KOPT-K1 (cell line): ENCODE results near the gene TMX4.
A peak's percentile ranks its signal among the peaks of the same experiment; 100 is the strongest.

Experiments used
- H3K27ac ChIP-seq: fragments of 200-600 bp; sonication (generic); 2 replicates; pipeline ENCODE4 v1.5.1; 2016; ENCODE audit warnings: antibody characterized with exemption, mild to moderate bottlenecking, low read depth, low read length; ENCODE audit not compliant: poor library complexity, severe bottlenecking
- H3K36me3 ChIP-seq: fragments of 200-600 bp; sonication (generic); 2 replicates; pipeline ENCODE4 v1.5.1; 2017; ENCODE audit warnings: antibody characterized with exemption, mild to moderate bottlenecking, low read length, moderate library complexity; ENCODE audit not compliant: insufficient read depth
- H3K9me3 ChIP-seq: fragments of 200-600 bp; sonication (generic); 2 replicates; pipeline ENCODE4 v1.5.1; 2017; ENCODE audit warnings: antibody characterized with exemption, low read length, mild to moderate bottlenecking; ENCODE audit not compliant: insufficient read depth, poor library complexity, severe bottlenecking

The TMX4 gene

GRCh38 chr20:8019246-8019997 lies at the start of gene TMX4:
Gene TMX4 (minus strand): TSS chr20:8019761. CDS start chr20:8019613, 148 bp downstream.
- Histone ChIP-seq H3K27ac (peak within 1 kb of the TSS; percentile 19), H3K9me3 (no peaks in the 10 kb centered on the region), H3K36me3 (no peaks in the 10 kb centered on the region)

GRCh38 chr20:8067082-8067481 lies 47.5 kb upstream of the TMX4 start:
- no peaks in the 10 kb centered on the region for H3K36me3 ChIP-seq
- no peaks in the 10 kb centered on the region for H3K9me3 ChIP-seq
- no peak overlapping the region for H3K27ac ChIP-seq

- H3K9me3 ChIP-seq: no peaks in the 10 kb centered on the region
- H3K27ac ChIP-seq: no peak overlapping the region
- no peaks in the 10 kb centered on the region for H3K36me3 ChIP-seq
These were observed 47.1 kb upstream of the TMX4 start for GRCh38 chr20:8066662-8067061.

GRCh38 chr20:8065691-8066090 lies 46.1 kb upstream of the TMX4 start:
- Histone ChIP-seq H3K36me3 (no peaks in the 10 kb centered on the region), H3K9me3 (no peaks in the 10 kb centered on the region), H3K27ac (no peak overlapping the region)

GRCh38 chr20:8062756-8063155 lies 43.2 kb upstream of the TMX4 start:
- Histone ChIP-seq H3K27ac (no peak overlapping the region), H3K9me3 (no peaks in the 10 kb centered on the region), H3K36me3 (no peaks in the 10 kb centered on the region)

- no peak overlapping the region for H3K27ac ChIP-seq
- H3K9me3 ChIP-seq: no peaks in the 10 kb centered on the region
- no peaks in the 10 kb centered on the region for H3K36me3 ChIP-seq
These were observed 42.4 kb upstream of the TMX4 start for GRCh38 chr20:8061861-8062518.

- Histone ChIP-seq H3K27ac (no peak overlapping the region), H3K36me3 (no peaks in the 10 kb centered on the region), H3K9me3 (no peaks in the 10 kb centered on the region)
These were observed 41.4 kb upstream of the TMX4 start for GRCh38 chr20:8060977-8061376.

GRCh38 chr20:8057871-8058270 lies 38.3 kb upstream of the TMX4 start:
- Histone ChIP-seq H3K9me3 (no peaks in the 10 kb centered on the region), H3K36me3 (no peaks in the 10 kb centered on the region), H3K27ac (no peak overlapping the region)

- H3K27ac ChIP-seq: no peak overlapping the region
- no peaks in the 10 kb centered on the region for H3K36me3 ChIP-seq
- H3K9me3 ChIP-seq: no peaks in the 10 kb centered on the region
These were observed 35.5 kb upstream of the TMX4 start for GRCh38 chr20:8055096-8055495.

GRCh38 chr20:8050157-8050837 lies 30.7 kb upstream of the TMX4 start:
- H3K36me3 ChIP-seq: no peaks in the 10 kb centered on the region

GRCh38 chr20:8049310-8049709 lies 29.7 kb upstream of the TMX4 start:
- no peak overlapping the region for H3K27ac ChIP-seq
- H3K36me3 ChIP-seq: no peaks in the 10 kb centered on the region
- no peaks in the 10 kb centered on the region for H3K9me3 ChIP-seq

More at GRCh38 chr20:8050157-8050837, 30.7 kb upstream of the TMX4 start:
- no peak overlapping the region for H3K27ac ChIP-seq
- H3K9me3 ChIP-seq: no peaks in the 10 kb centered on the region

- no peaks in the 10 kb centered on the region for H3K36me3 ChIP-seq
- no peak overlapping the region for H3K27ac ChIP-seq
- H3K9me3 ChIP-seq: no peaks in the 10 kb centered on the region
These were observed 26.4 kb upstream of the TMX4 start for GRCh38 chr20:8045946-8046345.

GRCh38 chr20:8043687-8044282 lies 24.2 kb upstream of the TMX4 start:
- no peaks in the 10 kb centered on the region for H3K36me3 ChIP-seq
- no peaks in the 10 kb centered on the region for H3K9me3 ChIP-seq
- no peak overlapping the region for H3K27ac ChIP-seq

- H3K9me3 ChIP-seq: no peaks in the 10 kb centered on the region
- no peak overlapping the region for H3K27ac ChIP-seq
- no peaks in the 10 kb centered on the region for H3K36me3 ChIP-seq
These were observed 19.5 kb upstream of the TMX4 start for GRCh38 chr20:8039042-8039441.

- no peaks in the 10 kb centered on the region for H3K36me3 ChIP-seq
These were observed 17.2 kb upstream of the TMX4 start for GRCh38 chr20:8036771-8037170.

More at GRCh38 chr20:8036771-8037170, 17.2 kb upstream of the TMX4 start:
- Histone ChIP-seq H3K27ac (no peak overlapping the region), H3K9me3 (no peaks in the 10 kb centered on the region)
